Measurements from ENCODE around the gene PRRT3. TPM values are rescaled to one million over a fixed set of nuclear protein-coding genes. Genes with fewer than 3 reads are reported as not detected.

PRRT3 gene
- total and polyA plus RNA-seq, 2 of the 13 experiments (the other 11 are each of a cell fraction or from before 2014, with no cell fraction given): 0.22 to 0.44 TPM

- no peak for TF ChIP-seq ZXDC (CRISPR knock-in tag; IDR thresholded peaks at IDR 0.05)
- TF ChIP-seq KDM1A (CRISPR knock-in tag; IDR thresholded peaks at IDR 0.05): no peak
- peak; percentile 83 for TF ChIP-seq ZNF777 (CRISPR knock-in tag; IDR thresholded peaks at IDR 0.05)
- peak; percentile 47; the same call in 1 of the 2 replicates for TF ChIP-seq MLX (CRISPR knock-in tag; IDR thresholded peaks at IDR 0.05)
- TF ChIP-seq NR2F2 (IDR thresholded peaks at IDR 0.05; ENCODE audit: borderline replicate concordance, low read depth): no peak
- TF ChIP-seq ZSCAN12 (CRISPR knock-in tag; IDR thresholded peaks at IDR 0.05): peak; percentile 62; the same call in 1 of the 2 replicates
- TF ChIP-seq ZNF260 (CRISPR knock-in tag; IDR thresholded peaks at IDR 0.05; ENCODE audit: borderline replicate concordance, low read depth): no peak
- TF ChIP-seq SKI (IDR thresholded peaks at IDR 0.05; ENCODE audit: partially characterized antibody): peak; percentile 61
- TF ChIP-seq ZSCAN30 (CRISPR knock-in tag; IDR thresholded peaks at IDR 0.05): no peak
- no peak for TF ChIP-seq PAF1 (CRISPR knock-in tag; IDR thresholded peaks at IDR 0.05)
- TF ChIP-seq KDM6A (CRISPR knock-in tag; IDR thresholded peaks at IDR 0.05; ENCODE audit: low read depth): no peak
- peak; percentile 99 for TF ChIP-seq MYC (CRISPR knock-in tag; IDR thresholded peaks at IDR 0.05; ENCODE audit: borderline replicate concordance)
- no peak for TF ChIP-seq NFE2L2 (IDR thresholded peaks at IDR 0.05; ENCODE audit: low read length)
- peak; percentile 87 for TF ChIP-seq DMAP1 (CRISPR knock-in tag; IDR thresholded peaks at IDR 0.05)
- 0 out of 2 replicates have a peak, but pooled peaks have one; percentile 80 for TF ChIP-seq ISX (CRISPR knock-in tag; conservative IDR thresholded peaks at IDR 0.05)
- no peak for TF ChIP-seq ZNF468 (CRISPR knock-in tag; IDR thresholded peaks at IDR 0.05)
- no peak for TF ChIP-seq ZNF850 (CRISPR knock-in tag; conservative IDR thresholded peaks at IDR 0.05)
- TF ChIP-seq NFKBIZ (CRISPR knock-in tag; IDR thresholded peaks at IDR 0.05): peak; percentile 66; the same call in 1 of the 2 replicates
- peak; percentile 80; the same call in 1 of the 2 replicates for TF ChIP-seq ZNF547 (CRISPR knock-in tag; IDR thresholded peaks at IDR 0.05)
- peak; percentile 30; the same call in 1 of the 2 replicates for TF ChIP-seq PAXIP1 (CRISPR knock-in tag; conservative IDR thresholded peaks at IDR 0.05)
These were observed 4.9 kb downstream of the PRRT3 start (continued) for GRCh38 chr3:9947025-9947995.

Measured in HepG2 (cell line).